Vagina (tissue), 2 donors: ENCODE results near the gene CDC14A. TPM values are rescaled to one million over a fixed set of nuclear protein-coding genes. Genes with fewer than 3 reads are reported as not detected.

Experiments
- DNase-seq, 2 donors: peaks; one replicate each; pipeline ENCODE4 v3.0.0-alpha.2; 2017; ENCODE audit errors: extremely low spot score in 2 of 2
- H3K27ac ChIP-seq: fragments of 200-600 bp; sonication (generic); one replicate; pipeline ENCODE4 v1.5.1; 2019
- H3K27me3 ChIP-seq: fragments of 200-600 bp; sonication (generic); one replicate; pipeline ENCODE4 v1.5.1; 2019
- H3K36me3 ChIP-seq, 2 donors: fragments of 200-600 bp; sonication (generic); one replicate each; pipeline ENCODE4 v1.5.1; 2017 to 2019
- H3K4me1 ChIP-seq: fragments of 200-600 bp; sonication (generic); one replicate; pipeline ENCODE4 v1.5.1; 2019
- H3K4me3 ChIP-seq, 2 donors: fragments of 200-600 bp; sonication (generic); 1 replicate in 1 of 2; 2 replicates in 1 of 2; pipeline ENCODE4 v1.5.1; 2016 to 2019
- H3K9me3 ChIP-seq: fragments of 200-600 bp; sonication (generic); one replicate; pipeline ENCODE4 v1.5.1; 2019
- POLR2A ChIP-seq, 2 donors: fragments of 450-650 bp; IDR thresholded peaks; one replicate each; pipeline ENCODE4 v1.6.1; 2017; ENCODE audit warnings: antibody characterized with exemption in 2 of 2, mild to moderate bottlenecking in 2 of 2, moderate library complexity in 2 of 2
- POLR2AphosphoS5 ChIP-seq, 2 donors: sonication (generic); formaldehyde crosslinking; IDR thresholded peaks; one replicate each; pipeline ENCODE4 v1.9.0; 2017; ENCODE audit warnings: antibody characterized with exemption in 2 of 2, mild to moderate bottlenecking in 2 of 2, low read depth in 1 of 2; ENCODE audit not compliant: insufficient read depth in 1 of 2
- intact Hi-C: fragments of 100-400 bp; cut with DNase I; formaldehyde crosslinking; loops from one replicate; pipeline ENCODE4 v1.15.1; 2023
- total RNA-seq: library from RNA; depleted of rRNA; stranded (reverse); fragments of >200 nt; gene quantifications from one replicate; pipeline ENCODE4 v1.2.3, GENCODE V29; 2016
- TF ChIP-seq, protein P1 (sequence below), 3 experiments: fragments of 450-650 bp in 2 of 3; fragments of 200-600 bp in 1 of 3; sonication (generic) in 1 of 3; IDR thresholded peaks; one replicate each; pipeline ENCODE4 v1.5.1; 2017 to 2019; ENCODE audit warnings: antibody characterized with exemption in 3 of 3, mild to moderate bottlenecking in 2 of 3, moderate library complexity in 2 of 3

CDC14A gene
- total RNA-seq, 1 donor from 2014 or later, result 14.5 TPM

DNA sequence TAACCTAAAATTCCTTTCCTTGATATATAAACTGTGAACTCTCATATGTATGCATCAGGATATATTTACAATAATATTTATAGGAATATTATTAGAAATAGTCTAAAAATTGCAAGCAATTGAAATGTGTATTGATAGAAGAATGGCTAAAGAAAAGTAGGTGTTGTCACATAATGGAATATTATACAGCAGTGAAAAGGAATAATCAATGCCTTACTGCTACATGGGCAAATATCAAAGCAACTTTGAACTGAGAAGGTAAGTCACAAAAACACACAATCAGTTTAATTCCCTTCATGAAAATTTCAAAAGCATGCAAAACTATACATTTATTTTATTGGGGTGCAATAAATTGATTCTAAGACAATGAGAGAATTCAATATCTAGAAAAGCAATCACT is 35.7 kb upstream of the CDC14A start:
- no peak for TF ChIP-seq POLR2A (IDR thresholded peaks at IDR 0.05)
- no peak overlapping the region for H3K27ac ChIP-seq
- H3K36me3 ChIP-seq, result no peaks in the 10 kb centered on the region
- H3K27me3 ChIP-seq, result no peaks in the 10 kb centered on the region
- intact Hi-C loops, result no loop called here
- DNase-seq, result no peak
- no peaks in the 10 kb centered on the region for H3K4me1 ChIP-seq
- H3K9me3 ChIP-seq, result no peaks in the 10 kb centered on the region
- no peak overlapping the region for H3K4me3 ChIP-seq

DNA sequence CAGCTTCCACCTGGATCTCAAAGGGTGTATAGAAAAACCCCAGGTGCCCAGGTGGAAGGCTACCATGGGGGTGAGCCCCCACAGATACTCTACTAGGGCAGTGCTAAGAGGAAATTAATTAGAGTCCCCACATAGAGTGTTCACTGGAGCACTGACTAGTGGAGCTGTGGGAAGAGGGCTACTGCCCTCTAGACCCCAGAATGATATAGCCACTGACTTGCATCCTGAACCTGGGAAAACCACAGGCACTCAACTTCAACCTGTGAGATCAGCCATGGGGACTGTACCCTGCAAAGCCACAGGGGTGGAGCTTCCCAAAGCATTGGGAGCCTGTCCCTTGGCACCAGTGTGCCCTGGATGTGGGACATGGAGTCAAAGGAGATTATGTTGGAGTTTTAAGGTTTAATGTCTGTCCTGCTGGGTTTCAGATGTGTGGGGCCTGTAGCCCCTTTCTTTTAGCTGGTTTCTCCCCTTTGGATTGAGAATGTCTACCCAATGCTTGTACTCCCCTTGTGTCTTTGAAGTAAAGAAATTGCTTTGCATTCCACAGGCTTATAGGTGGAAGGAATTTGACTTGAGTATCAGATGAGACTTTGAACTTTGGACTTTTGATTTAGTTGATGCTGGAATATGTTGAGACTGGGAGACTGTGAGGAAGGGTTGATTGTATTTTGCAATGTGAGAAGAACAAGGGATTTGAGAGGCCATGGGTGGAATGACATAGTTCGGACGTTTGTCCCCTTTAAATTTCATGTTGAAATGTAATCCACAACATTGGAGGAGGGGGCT is 31.8 kb upstream of the CDC14A start:
- Histone ChIP-seq H3K9me3 (no peaks in the 10 kb centered on the region), H3K4me1 (no peaks in the 10 kb centered on the region), H3K4me3 (no peak overlapping the region), H3K27me3 (no peaks in the 10 kb centered on the region), H3K36me3 (no peaks in the 10 kb centered on the region), H3K27ac (no peak overlapping the region)
- no peak for DNase-seq
- TF ChIP-seq POLR2A (IDR thresholded peaks at IDR 0.05), result no peak
- TF ChIP-seq, protein P1, sequence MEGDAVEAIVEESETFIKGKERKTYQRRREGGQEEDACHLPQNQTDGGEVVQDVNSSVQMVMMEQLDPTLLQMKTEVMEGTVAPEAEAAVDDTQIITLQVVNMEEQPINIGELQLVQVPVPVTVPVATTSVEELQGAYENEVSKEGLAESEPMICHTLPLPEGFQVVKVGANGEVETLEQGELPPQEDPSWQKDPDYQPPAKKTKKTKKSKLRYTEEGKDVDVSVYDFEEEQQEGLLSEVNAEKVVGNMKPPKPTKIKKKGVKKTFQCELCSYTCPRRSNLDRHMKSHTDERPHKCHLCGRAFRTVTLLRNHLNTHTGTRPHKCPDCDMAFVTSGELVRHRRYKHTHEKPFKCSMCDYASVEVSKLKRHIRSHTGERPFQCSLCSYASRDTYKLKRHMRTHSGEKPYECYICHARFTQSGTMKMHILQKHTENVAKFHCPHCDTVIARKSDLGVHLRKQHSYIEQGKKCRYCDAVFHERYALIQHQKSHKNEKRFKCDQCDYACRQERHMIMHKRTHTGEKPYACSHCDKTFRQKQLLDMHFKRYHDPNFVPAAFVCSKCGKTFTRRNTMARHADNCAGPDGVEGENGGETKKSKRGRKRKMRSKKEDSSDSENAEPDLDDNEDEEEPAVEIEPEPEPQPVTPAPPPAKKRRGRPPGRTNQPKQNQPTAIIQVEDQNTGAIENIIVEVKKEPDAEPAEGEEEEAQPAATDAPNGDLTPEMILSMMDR (IDR thresholded peaks at IDR 0.05), result no peak
- intact Hi-C loops, result loop anchor here (5.0 kb wide), 1 partner anchor 653 kb away; no protein-coding TSS in a partner anchor

DNA sequence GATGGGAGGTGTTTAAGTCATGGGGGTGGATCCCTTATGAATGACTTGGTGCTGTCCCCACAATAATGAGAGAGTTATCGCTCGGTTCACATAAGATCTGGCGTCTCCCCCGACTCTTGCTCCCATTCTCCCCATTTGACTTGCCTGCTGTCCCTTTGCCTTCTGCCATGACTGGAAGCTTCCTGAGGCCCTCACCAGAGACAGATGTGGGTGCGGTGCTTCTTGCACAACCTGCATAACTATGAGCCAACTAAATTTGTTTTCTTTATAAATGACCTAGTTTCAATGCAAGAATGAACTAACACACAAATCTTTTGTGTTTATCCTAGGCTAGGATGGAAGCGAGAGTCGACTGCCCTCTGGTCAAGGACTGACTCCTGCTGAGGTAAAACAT is 31.2 kb upstream of the CDC14A start:
- Histone ChIP-seq H3K9me3 (no peaks in the 10 kb centered on the region), H3K36me3 (no peaks in the 10 kb centered on the region), H3K4me3 (no peak overlapping the region), H3K27me3 (no peaks in the 10 kb centered on the region), H3K27ac (no peak overlapping the region), H3K4me1 (no peaks in the 10 kb centered on the region)
- no peak for DNase-seq
- intact Hi-C loops, result loop anchor here (5.0 kb wide), 1 partner anchor 654 kb away; no protein-coding TSS in a partner anchor
- TF ChIP-seq POLR2A (IDR thresholded peaks at IDR 0.05), result no peak
- TF ChIP-seq, protein P1 (IDR thresholded peaks at IDR 0.05), result no peak
- no peak for TF ChIP-seq POLR2AphosphoS5 (IDR thresholded peaks at IDR 0.05; ENCODE audit: insufficient read depth in 1 of 2, low read depth in 1 of 2)

DNA sequence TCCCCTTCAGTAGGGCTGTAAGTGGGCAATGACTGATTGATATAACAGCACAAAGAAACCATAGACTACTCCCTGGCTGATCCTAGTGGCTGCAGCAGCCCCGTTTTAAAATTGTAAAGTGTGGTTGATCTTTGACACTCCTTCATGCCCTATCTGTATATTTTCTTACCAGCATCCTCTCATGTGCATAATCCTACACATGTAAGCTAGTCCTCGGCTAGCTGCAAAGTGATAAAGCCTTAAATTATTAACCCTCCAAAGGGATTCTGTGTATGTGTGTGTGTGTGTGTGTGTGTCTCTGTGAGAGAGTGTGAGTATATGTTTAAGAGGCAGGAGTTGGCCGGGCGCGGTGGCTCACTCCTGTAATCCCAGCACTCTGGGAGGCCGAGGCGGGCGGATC is 30.8 kb upstream of the CDC14A start:
- Histone ChIP-seq H3K4me1 (no peaks in the 10 kb centered on the region), H3K9me3 (no peaks in the 10 kb centered on the region), H3K27me3 (no peaks in the 10 kb centered on the region), H3K4me3 (no peak overlapping the region), H3K36me3 (no peaks in the 10 kb centered on the region), H3K27ac (no peak overlapping the region)
- DNase-seq, result no peak
- intact Hi-C loops, result loop anchor here (5.0 kb wide), 1 partner anchor 654 kb away; no protein-coding TSS in a partner anchor
- TF ChIP-seq POLR2A (IDR thresholded peaks at IDR 0.05), result no peak
- TF ChIP-seq POLR2AphosphoS5 (IDR thresholded peaks at IDR 0.05; ENCODE audit: insufficient read depth in 1 of 2, low read depth in 1 of 2), result no peak
- TF ChIP-seq, protein P1 (IDR thresholded peaks at IDR 0.05), result no peak

DNA sequence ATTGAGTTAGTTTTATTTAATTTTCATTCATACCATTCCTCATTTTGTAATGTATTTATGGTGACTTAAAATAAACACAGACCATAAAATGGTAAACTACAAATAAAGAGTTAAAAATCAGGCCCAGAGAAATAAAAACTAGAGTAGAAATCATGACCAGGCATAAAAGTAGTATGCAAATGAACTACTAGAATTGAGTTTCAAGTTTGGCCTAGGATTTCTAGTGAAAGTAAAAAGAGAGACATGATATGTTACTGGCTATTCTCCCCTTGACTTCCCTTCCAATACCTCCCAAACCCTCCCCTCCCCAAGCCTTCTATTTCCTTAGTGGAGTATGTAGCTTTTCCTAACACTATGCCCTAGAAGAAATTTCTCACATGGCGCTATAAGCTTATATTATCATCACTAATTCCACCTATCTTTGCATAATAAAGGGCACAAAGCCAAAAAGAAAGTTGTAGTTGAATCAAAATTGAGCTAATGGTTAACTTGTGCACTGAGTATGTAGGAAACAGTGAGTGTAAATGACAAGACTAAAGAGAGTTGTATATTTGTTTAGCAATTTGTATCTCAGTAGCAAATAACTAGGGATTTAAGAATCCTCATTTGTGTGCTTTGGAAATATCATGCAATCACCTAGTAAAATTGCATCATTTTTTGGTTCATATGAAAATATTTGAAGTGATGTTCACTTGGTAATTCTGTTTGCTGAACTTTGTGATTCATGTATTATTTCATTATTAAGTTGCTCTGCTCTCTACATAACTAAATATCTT is 29.7 kb upstream of the CDC14A start:
- no peaks in the 10 kb centered on the region for H3K4me1 ChIP-seq
- no peak overlapping the region for H3K27ac ChIP-seq
- H3K4me3 ChIP-seq, result no peak overlapping the region
- no peaks in the 10 kb centered on the region for H3K36me3 ChIP-seq
- DNase-seq, result no peak
- no peaks in the 10 kb centered on the region for H3K27me3 ChIP-seq
- no peaks in the 10 kb centered on the region for H3K9me3 ChIP-seq
- TF ChIP-seq, protein P1 (IDR thresholded peaks at IDR 0.05), result no peak
- TF ChIP-seq POLR2A (IDR thresholded peaks at IDR 0.05) (no peak), POLR2AphosphoS5 (IDR thresholded peaks at IDR 0.05; ENCODE audit: insufficient read depth in 1 of 2, low read depth in 1 of 2) (peak in 1 of 2 donors; percentile 39)
- intact Hi-C loops, result loop anchor here (5.0 kb wide), 1 partner anchor 655 kb away; no protein-coding TSS in a partner anchor
